Spleen (tissue), 7 donors: ENCODE data around the gene PARVA.

ENCODE experiments used
- POLR2A ChIP-seq, 3 donors: fragments of 450-650 bp; IDR thresholded peaks; one replicate each; pipeline ENCODE4 v1.5.1; 2017; ENCODE audit warnings: antibody characterized with exemption in 3 of 3, mild to moderate bottlenecking in 1 of 3
- POLR2AphosphoS5 ChIP-seq, 3 donors: sonication (generic); formaldehyde crosslinking; IDR thresholded peaks; one replicate each; pipeline ENCODE4 v1.5.1; 2017; ENCODE audit warnings: antibody characterized with exemption in 3 of 3
- TF ChIP-seq, protein P1 (sequence below), 11 experiments: fragments of 200-600 bp in 7 of 11; fragments of 450-650 bp in 4 of 11; sonication (generic) in 4 of 11; IDR thresholded peaks in 8 of 11; conservative IDR thresholded peaks in 3 of 11; 1 replicate in 7 of 11; 2 replicates in 4 of 11; pipeline versions ENCODE4 v1.4.0 to v1.8.0; 2016 to 2021; ENCODE audit warnings: antibody characterized with exemption in 11 of 11, inconsistent platforms in 4 of 11, mild to moderate bottlenecking in 1 of 11
- donor health status: DM: no; HTN: no; CAD: no; lungs with moderate emphysema.
- donor health status: DM: no; HTN: no; CAD: no.
- donor health status: DM: no; HTN: no; CAD: no.

DNA sequence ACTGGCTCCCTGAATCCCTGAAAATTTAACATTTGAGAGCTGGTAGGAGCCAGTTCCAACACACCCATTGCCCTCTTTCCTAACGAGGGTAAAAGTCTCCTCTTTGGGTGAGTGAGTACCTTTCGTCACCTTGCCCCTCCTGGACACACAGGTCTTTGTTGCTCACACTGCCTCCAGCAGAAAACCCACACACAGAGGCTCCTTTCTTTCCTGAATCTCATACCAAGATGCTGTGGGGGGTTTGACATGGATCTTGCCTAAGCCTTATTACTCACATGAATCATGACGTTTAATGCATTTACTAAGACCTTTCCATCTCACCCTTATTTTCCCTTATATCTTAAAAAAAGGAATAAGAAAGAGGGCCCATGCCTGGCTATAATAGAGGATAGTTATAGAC, 53.0 kb downstream of the PARVA start:
- TF ChIP-seq, protein P1, sequence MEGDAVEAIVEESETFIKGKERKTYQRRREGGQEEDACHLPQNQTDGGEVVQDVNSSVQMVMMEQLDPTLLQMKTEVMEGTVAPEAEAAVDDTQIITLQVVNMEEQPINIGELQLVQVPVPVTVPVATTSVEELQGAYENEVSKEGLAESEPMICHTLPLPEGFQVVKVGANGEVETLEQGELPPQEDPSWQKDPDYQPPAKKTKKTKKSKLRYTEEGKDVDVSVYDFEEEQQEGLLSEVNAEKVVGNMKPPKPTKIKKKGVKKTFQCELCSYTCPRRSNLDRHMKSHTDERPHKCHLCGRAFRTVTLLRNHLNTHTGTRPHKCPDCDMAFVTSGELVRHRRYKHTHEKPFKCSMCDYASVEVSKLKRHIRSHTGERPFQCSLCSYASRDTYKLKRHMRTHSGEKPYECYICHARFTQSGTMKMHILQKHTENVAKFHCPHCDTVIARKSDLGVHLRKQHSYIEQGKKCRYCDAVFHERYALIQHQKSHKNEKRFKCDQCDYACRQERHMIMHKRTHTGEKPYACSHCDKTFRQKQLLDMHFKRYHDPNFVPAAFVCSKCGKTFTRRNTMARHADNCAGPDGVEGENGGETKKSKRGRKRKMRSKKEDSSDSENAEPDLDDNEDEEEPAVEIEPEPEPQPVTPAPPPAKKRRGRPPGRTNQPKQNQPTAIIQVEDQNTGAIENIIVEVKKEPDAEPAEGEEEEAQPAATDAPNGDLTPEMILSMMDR (IDR thresholded peaks at IDR 0.05 in 8 of 11, conservative IDR thresholded peaks at IDR 0.05 in 3 of 11), result no peak
- TF ChIP-seq POLR2A (IDR thresholded peaks at IDR 0.05) (no peak), POLR2AphosphoS5 (IDR thresholded peaks at IDR 0.05) (no peak)
